ENCODE measurements around the gene EPAS1. TPM values are rescaled to one million over a fixed set of nuclear protein-coding genes. Genes with fewer than 3 reads are reported as not detected.

Gene EPAS1
- total RNA-seq, 1 experiment from 2014 or later, result 55.9 TPM

GRCh38 chr2:46387292-46387691 is 90.1 kb downstream of the EPAS1 start:
- H3K4me2 ChIP-seq (ENCODE audit: low read length), result no peak overlapping the region
- no peak overlapping the region for H3K27ac ChIP-seq (ENCODE audit: low read depth, low read length)
- intact Hi-C loops (cut with micrococcal nuclease), result no loop called here
- no peak overlapping the region for H3K9ac ChIP-seq (ENCODE audit: low read length)
- H3K36me3 ChIP-seq (ENCODE audit: control insufficient read depth in 1 of 2, insufficient read depth in 2 of 2, low read length in 2 of 2), result no peaks in the 10 kb centered on the region; a peak in 1 of 4 replicates
- ChIA-PET RAD21 (ENCODE audit: low non-redundant PET in 1 of 2, low total read pairs in 2 of 2, uncharacterized antibody in 2 of 2, unreplicated experiment in 2 of 2) (no interaction called here), CTCF (no interaction called here), POLR2A (no interaction called here)
- ATAC-seq, result no peak
- TF ChIP-seq ATF3 (IDR thresholded peaks at IDR 0.05) (no peak), POLR2A (IDR thresholded peaks at IDR 0.05; ENCODE audit: borderline replicate concordance, extremely low read depth, insufficient read depth, insufficient read length) (no peak), EZH2phosphoT487 (IDR thresholded peaks at IDR 0.05; ENCODE audit: borderline replicate concordance) (no peak), ZFX (IDR thresholded peaks at IDR 0.05) (no peak), JUND (IDR thresholded peaks at IDR 0.05) (no peak), RAD21 (IDR thresholded peaks at IDR 0.05; ENCODE audit: low read depth) (no peak), EZH2 (IDR thresholded peaks at IDR 0.05) (no peak), REST (IDR thresholded peaks at IDR 0.05; ENCODE audit: low read depth) (no peak)
- no peak for DNase-seq (ENCODE audit: low read depth, low spot score)
- no peak overlapping the region for H3K4me3 ChIP-seq (replicated peaks in 1 of 2; ENCODE audit: low read depth in 1 of 2, low read length in 2 of 2)
- no peak overlapping the region for H2AFZ ChIP-seq (ENCODE audit: low read depth, low read length, poor library complexity, severe bottlenecking)
- BruUV-seq (replicated peaks), result no TSS peak
- H3K79me2 ChIP-seq (ENCODE audit: insufficient read depth, low read length), result no peaks in the 10 kb centered on the region
- peaks cover 0 to 4% of the 10 kb centered on the region in 2 experiments; a peak in 1 of 4 replicates for H3K4me1 ChIP-seq (ENCODE audit: control insufficient read depth in 1 of 2, insufficient read depth in 2 of 2, low read length in 2 of 2)
- H4K20me1 ChIP-seq (ENCODE audit: insufficient read depth), result no peaks in the 10 kb centered on the region
- no peaks in the 10 kb centered on the region for H3K9me2 ChIP-seq (ENCODE audit: insufficient read depth)
- H3K27me3 ChIP-seq (ENCODE audit: insufficient read depth, low read length), result no peaks in the 10 kb centered on the region
- H3K9me3 ChIP-seq (ENCODE audit: control insufficient read depth in 1 of 2, insufficient read depth in 1 of 2, low read depth in 1 of 2, low read length in 2 of 2), result no peaks in the 10 kb centered on the region

Measured in HCT116 (cell line).